IPS DF 6.9 (cell line): ENCODE data around the gene UGT1A10.

Source experiments
- DNase-seq: peaks from one replicate; pipeline ENCODE4 v3.0.0-alpha.2; 2013; ENCODE audit warnings: low read depth, low spot score
- H3K27ac ChIP-seq: one replicate; pipeline ENCODE4 v1.5.1; 2013; ENCODE audit warnings: low read length, control low read depth
- H3K27me3 ChIP-seq: 2 replicates; pipeline ENCODE4 v1.6.1; 2013; ENCODE audit warnings: mild to moderate bottlenecking, low read length; ENCODE audit not compliant: control insufficient read depth, insufficient read depth
- H3K36me3 ChIP-seq: 2 replicates; pipeline ENCODE4 v1.6.1; 2013; ENCODE audit warnings: low read length; ENCODE audit not compliant: control insufficient read depth, insufficient read depth
- H3K4me1 ChIP-seq: 2 replicates; pipeline ENCODE4 v1.6.1; 2013; ENCODE audit warnings: low read length; ENCODE audit not compliant: control insufficient read depth, insufficient read depth
- H3K4me3 ChIP-seq: 2 replicates; pipeline ENCODE4 v1.5.1; 2013; ENCODE audit warnings: mild to moderate bottlenecking, low read length
- H3K9me3 ChIP-seq: 2 replicates; pipeline ENCODE4 v1.6.1; 2013; ENCODE audit warnings: low read length, inconsistent platforms; ENCODE audit not compliant: control insufficient read depth, insufficient read depth
- WGBS: extraction: QIAGEN DNeasy Blood & Tissue Kit; methylation state at CpG from one replicate; pipeline ENCODE4 v1.1.7; 2013; ENCODE audit warnings: mixed read lengths, missing lambda C conversion rate; ENCODE audit not compliant: insufficient read length, insufficient coverage; 5-methylcytosine and 5-hydroxymethylcytosine counted together

The UGT1A10 gene

DNA sequence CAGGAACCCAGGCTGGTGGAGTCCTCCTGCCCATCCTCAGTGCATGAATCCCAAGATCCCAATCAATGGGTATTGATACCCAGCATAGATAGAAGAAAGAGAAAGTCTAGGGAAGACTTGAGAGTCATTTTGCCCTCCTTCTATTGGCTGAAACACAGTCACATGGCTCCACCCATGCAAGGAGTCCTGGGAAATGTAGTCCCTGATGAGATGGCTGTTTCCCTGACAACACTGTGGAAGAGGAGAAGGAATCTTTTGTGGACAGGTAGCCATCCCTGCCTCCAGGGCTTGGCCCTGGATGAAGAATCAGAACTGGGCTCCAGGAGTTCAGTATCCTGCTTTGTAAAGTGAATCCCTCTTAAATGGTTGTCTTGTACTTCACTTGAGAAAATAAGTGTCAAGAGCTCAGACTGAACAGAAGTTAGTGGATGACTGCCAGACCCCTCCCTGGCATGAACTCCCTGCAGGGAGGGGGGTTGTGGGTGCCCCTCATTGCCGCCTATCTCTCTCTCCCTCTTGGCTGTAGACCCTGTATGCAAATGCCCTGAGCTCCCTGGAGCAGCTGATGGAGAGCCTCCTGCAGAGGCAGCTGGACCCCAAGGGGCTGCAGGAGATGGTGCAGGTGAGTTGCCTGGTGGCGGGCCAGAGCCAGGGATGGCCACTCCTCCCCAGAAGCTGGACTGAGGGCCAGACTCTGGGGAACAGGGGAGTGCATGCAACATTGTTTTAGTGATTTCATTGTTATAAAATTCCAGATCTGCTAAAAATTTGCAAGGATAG, 178.0 kb downstream of the UGT1A10 start:
- H3K27me3 ChIP-seq: no peaks in the 10 kb centered on the region
- H3K36me3 ChIP-seq: no peaks in the 10 kb centered on the region
- H3K4me3 ChIP-seq: no peak overlapping the region
- WGBS: no CpG with 5 or more reads among the region's 2 CpGs
- H3K27ac ChIP-seq: no peak overlapping the region
- no peaks in the 10 kb centered on the region for H3K4me1 ChIP-seq
- no peaks in the 10 kb centered on the region for H3K9me3 ChIP-seq
- DNase-seq: peak; percentile 31

DNA sequence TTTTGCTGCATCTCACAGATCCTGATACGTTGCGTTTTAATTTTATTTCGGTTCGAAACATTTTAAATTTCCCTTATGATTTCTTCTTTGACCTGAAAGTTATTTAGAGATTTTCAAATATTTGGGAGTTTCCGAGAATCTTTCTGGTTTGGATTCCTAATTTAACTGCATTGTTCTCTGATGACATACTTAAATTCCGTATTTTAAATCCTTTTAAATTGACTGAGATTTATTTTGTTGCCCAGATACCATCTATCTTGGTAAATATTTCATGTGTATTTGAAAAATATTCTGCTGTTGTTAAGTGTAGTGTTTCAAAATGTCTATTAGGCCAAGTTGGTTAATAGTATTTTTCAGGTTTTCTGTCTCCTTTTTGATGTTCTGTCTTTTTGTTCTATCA, 179.6 kb downstream of the UGT1A10 start:
- H3K4me3 ChIP-seq: no peak overlapping the region

DNA sequence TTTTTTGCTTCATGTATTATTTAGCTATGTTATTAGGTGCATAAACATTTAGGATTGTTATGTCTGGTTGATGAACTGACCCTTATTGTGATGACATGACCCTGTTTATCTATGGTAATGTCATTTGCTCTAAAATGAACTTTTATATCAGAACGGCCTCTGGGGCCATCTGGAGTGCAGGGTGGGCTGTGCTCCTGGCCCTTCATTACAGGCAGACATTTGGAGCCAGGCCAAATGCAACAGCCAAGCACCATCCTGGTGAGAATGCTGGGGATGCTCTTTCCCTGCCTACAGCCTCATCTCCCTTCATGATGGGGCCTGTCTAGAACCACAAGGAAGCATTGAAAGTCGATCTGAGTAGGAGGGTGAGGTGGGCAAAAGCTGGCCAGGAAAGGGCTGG, 180.1 kb downstream of the UGT1A10 start:
- Histone ChIP-seq H3K4me1 (no peaks in the 10 kb centered on the region), H3K27ac (no peak overlapping the region), H3K36me3 (no peaks in the 10 kb centered on the region), H3K27me3 (no peaks in the 10 kb centered on the region), H3K4me3 (no peak overlapping the region), H3K9me3 (no peaks in the 10 kb centered on the region)
- no CpG with 5 or more reads among the region's 2 CpGs for WGBS
- DNase-seq: no peak

More for the DNA sequence above, 179.6 kb downstream of the UGT1A10 start:
- WGBS: no CpG with 5 or more reads among the region's 6 CpGs
- Histone ChIP-seq H3K36me3 (no peaks in the 10 kb centered on the region), H3K4me1 (no peaks in the 10 kb centered on the region), H3K27ac (no peak overlapping the region), H3K27me3 (no peaks in the 10 kb centered on the region), H3K9me3 (no peaks in the 10 kb centered on the region)
- DNase-seq: no peak

DNA sequence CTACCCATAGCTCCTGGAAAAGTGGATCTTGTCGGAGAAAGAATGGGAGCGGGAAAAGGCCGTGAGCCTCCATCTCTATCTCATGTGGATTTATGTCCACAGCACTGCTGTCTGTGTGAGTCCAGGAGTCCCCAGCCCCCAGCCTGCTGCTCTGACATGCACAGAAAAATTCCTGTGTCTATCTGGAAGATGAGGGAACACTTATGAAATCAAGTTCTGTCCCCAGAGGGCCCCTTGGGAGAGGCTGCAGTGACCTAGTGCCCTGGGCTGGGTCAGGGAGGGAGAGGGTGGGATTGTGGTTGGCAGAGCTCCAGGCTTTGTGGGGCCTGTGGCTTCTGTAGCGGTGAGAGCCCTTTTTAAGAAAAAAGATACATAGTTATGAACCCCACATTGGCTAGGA, 180.5 kb downstream of the UGT1A10 start:
- DNase-seq: no peak
- H3K9me3 ChIP-seq: no peaks in the 10 kb centered on the region
- WGBS: no CpG with 5 or more reads among the region's 4 CpGs
- H3K27ac ChIP-seq: no peak overlapping the region
- no peak overlapping the region for H3K4me3 ChIP-seq
- no peaks in the 10 kb centered on the region for H3K36me3 ChIP-seq
- no peaks in the 10 kb centered on the region for H3K27me3 ChIP-seq
- no peaks in the 10 kb centered on the region for H3K4me1 ChIP-seq

DNA sequence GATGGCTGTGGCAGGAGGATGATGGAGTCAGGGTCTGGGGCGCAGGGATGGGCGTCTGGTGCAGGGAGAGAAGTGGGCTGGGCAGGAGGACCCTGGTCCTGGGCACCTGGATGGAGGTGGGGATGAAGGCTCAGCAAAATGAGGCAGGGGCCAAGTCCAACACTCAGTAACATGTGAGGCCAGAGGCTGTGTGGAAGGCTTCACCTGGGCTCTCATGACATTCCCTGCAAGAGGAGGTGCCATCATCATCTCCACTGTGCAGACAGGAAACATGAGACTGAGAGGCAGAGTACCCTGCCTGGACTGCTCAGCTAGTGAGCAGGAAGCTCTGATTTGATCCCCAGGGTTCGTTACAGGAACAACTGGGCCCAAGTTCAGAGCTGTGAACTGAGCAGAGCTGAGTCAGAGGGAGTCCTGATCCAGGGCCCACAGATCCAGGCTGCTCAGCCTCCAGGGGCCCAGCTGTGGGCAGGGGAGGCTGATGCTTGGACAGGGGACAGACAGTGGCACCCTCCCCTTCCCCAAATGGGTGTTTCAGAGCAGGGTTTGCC, 181.2 kb downstream of the UGT1A10 start:
- Histone ChIP-seq H3K27me3 (no peaks in the 10 kb centered on the region), H3K4me1 (no peaks in the 10 kb centered on the region), H3K9me3 (no peaks in the 10 kb centered on the region), H3K36me3 (no peaks in the 10 kb centered on the region), H3K4me3 (no peak overlapping the region), H3K27ac (no peak overlapping the region)
- DNase-seq: no peak
- WGBS: no CpG with 5 or more reads among the region's 3 CpGs

DNA sequence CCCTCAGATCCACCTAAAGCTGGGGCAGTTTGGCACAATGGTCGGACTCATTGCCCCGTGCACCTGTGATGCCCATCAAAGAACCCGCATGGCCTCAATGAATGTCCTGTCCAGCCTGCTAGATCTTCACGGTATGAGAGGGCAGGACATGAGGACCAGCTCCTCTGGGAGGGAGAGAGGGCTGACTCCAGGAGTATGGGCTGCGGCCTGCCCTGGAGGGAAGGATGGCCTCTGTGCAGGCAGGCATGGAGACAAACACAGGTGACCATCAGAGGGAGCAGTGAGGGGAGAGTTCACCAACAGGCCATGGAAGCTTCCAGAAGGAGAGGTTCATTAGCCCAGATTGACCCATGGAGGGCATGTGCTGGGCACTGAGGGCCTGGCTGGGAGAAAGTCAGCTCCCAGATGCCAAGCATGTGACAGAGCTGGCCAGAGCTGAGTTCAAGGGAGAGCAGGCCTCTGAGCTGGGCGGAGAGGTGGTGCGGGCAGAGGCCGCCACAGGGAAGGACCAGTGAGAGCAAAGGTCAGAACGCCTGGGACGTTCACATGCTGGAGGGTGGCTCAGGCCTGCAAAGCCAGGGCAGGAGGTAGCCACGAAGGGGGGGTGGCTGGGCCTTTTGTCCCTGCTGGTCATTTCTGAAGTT, 181.9 kb downstream of the UGT1A10 start:
- H3K4me1 ChIP-seq: no peaks in the 10 kb centered on the region
- WGBS: no CpG with 5 or more reads among the region's 11 CpGs
- H3K27me3 ChIP-seq: no peaks in the 10 kb centered on the region
- no peaks in the 10 kb centered on the region; the same call in 1 of the 2 replicates for H3K36me3 ChIP-seq
- H3K4me3 ChIP-seq: no peak overlapping the region
- no peak for DNase-seq
- no peak overlapping the region for H3K27ac ChIP-seq
- no peaks in the 10 kb centered on the region for H3K9me3 ChIP-seq

DNA sequence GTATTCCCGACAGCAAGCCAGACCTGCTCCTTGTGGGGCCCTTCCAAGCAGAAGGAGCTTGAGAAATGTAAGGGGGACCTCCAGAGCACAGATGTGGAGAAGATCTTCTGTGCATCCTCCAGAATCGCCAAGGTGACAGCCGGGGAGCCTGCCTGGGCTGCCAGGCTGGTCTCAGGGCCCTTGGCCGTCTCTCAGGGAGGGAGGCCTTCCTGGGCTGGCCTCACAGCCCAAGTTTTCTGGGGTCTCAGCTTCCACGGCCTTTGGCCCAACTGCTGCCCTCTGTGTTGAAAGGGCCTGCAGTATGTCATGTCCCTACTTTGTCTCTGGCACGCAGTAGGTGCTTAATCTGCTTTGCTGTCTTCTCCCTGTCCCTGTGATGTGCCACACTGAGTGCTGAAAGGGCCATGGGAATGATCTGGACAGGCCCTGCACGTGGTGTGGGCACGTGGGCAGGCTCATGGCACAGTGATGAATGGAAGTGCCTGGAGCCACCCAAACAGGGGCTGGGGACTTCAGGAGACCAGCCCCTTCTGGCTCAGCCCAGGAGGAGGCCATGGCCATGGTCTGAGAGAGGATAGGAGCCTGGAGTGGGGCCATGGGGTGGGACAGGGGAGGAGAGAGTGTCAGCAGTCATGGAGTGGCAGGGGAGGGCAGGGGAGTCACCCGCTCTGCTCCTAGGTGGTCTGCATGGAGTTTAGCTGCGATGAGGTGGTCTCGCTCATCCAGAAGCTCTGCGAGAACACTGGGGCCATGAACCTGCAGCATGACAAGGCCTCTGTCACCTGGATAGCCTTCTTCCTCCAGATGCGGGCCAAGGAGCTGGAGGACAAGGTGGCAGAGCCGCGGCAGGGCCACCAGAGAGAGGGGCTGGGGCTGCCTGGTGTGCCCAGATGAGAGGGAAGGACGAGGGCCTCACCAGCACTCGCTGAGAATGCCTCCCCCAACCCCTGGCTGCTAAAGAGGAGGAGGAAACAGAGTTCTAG, 182.7 kb downstream of the UGT1A10 start:
- H3K27me3 ChIP-seq: no peaks in the 10 kb centered on the region
- H3K9me3 ChIP-seq: no peaks in the 10 kb centered on the region
- no CpG with 5 or more reads among the region's 17 CpGs for WGBS
- no peak overlapping the region for H3K27ac ChIP-seq
- DNase-seq: no peak
- no peaks in the 10 kb centered on the region for H3K4me1 ChIP-seq
- H3K36me3 ChIP-seq: no peaks in the 10 kb centered on the region; the same call in 1 of the 2 replicates
- no peak overlapping the region for H3K4me3 ChIP-seq

DNA sequence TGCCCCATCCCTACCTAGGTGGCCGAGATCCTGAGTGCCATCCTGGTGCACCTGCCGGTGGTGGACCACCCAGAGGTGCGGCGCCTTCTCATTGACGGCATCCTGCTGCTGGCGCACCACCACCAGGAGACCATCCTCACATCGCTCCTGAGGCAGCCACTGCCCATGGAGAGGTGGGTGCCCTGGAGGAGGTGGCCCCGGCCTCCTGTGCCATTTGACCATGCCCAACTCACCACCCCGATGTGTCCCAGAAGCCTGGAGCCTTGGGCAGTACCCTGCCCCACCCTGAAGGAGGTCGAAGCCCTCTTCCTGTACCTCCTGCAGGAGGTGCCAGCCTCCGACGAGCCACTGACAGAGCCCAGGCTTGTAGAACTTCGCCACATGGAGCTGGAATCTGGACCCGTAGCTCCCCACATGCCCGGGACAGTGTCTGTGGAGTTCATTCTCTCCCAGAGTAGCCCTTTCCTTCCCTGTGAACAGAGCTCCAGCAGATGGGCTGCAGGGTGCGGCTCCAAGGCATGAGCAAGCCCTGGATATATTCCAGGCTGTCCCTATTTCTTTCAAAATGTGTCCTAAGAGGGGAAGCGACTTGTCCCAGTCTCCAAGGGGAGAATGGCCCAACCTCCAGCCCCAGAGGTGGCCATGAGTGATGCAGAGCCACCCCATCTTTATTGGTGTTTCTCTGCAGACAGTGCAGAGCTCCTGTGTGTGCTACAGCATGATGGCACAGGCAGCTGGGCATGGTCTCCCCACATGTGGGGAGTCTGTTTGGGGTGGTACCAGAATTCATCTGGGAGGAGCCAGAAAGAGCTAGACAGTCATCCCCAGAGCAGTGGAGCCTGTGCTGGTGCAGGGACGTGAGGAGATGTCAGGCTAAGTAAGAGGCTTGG, 183.9 kb downstream of the UGT1A10 start:
- H3K9me3 ChIP-seq: no peaks in the 10 kb centered on the region
- H3K36me3 ChIP-seq: no peaks in the 10 kb centered on the region; the same call in 1 of the 2 replicates
- H3K4me3 ChIP-seq: no peak overlapping the region
- no peaks in the 10 kb centered on the region for H3K4me1 ChIP-seq
- no CpG with 5 or more reads among the region's 18 CpGs for WGBS
- no peak for DNase-seq
- H3K27ac ChIP-seq: no peak overlapping the region
- no peaks in the 10 kb centered on the region for H3K27me3 ChIP-seq

DNA sequence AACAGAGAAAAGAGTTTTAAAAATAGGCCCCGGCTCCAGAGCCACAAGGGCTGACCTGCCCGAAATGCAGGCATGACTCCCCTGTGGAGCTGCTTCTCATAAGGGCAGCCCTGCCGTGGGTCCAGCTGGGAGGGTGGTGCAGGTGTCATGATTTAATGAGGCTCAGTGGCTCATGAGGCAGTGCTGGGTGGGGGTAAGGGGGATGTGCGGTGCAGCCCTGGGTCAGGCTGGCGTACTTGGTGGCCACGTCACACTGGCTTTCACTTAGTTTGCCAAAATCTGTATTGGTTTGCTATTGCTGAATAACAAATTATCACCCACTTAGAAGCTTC, 184.5 kb downstream of the UGT1A10 start:
- Histone ChIP-seq H3K4me1 (no peaks in the 10 kb centered on the region), H3K4me3 (no peak overlapping the region), H3K27me3 (no peaks in the 10 kb centered on the region), H3K9me3 (no peaks in the 10 kb centered on the region), H3K36me3 (no peaks in the 10 kb centered on the region; the same call in 1 of the 2 replicates), H3K27ac (no peak overlapping the region)
- WGBS: no CpG with 5 or more reads among the region's 6 CpGs
- DNase-seq: no peak
